ENCODE results near the gene IPP.
A peak's percentile ranks its signal among the peaks of the same experiment; 100 is the strongest.
"Not testable (repeated sequence)": the region's sequence is repeated elsewhere in the genome, so short reads cannot be mapped to it uniquely, and the experiment has no call there.

Gene IPP

DNA sequence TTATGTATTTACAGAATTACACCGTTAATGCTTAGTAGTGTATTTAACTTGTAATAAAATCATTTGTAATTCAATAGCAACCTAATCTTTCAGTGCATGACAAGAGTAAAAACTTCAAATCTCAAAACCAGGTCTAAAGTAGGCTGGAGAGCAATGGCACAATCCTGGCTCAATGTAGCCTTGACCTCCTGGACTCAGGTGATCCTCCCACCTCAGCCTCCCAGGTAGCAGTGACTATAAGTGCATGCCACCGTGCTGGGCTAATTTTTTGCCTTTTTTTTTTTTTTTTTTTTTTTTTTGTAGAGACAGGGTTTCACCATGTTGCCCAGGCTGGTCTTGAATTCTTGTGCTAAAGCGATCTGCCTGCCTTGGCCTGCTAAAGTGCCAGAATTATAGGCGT lies 11.3 kb downstream of the IPP start:
- no peak for DNase-seq

DNA sequence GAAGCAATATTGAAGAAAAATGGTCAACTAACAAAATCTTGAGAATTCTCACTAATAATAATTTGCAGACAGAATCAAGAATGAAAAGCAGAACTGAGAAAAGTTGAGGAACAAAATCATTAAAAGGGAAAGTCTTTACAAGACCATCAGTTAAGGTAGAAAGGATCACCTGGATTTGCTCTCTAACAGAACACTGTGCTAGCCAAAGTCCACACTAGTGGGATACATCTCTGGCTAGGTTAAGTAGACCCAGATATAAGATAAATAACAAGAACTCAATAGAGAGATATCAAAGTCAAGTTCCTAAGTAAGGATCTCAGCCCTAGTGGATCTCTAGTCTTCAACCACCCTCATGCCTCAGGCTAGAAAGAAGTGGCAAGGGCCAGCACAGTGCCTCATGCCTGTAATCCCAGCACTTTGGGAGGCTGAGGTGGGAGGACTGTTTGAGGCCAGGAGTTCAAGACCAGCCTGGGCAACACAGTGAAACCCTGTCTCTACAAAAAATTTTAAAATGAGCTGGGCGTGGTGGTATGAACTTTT lies 19.6 kb downstream of the IPP start:
- DNase-seq: no peak

DNA sequence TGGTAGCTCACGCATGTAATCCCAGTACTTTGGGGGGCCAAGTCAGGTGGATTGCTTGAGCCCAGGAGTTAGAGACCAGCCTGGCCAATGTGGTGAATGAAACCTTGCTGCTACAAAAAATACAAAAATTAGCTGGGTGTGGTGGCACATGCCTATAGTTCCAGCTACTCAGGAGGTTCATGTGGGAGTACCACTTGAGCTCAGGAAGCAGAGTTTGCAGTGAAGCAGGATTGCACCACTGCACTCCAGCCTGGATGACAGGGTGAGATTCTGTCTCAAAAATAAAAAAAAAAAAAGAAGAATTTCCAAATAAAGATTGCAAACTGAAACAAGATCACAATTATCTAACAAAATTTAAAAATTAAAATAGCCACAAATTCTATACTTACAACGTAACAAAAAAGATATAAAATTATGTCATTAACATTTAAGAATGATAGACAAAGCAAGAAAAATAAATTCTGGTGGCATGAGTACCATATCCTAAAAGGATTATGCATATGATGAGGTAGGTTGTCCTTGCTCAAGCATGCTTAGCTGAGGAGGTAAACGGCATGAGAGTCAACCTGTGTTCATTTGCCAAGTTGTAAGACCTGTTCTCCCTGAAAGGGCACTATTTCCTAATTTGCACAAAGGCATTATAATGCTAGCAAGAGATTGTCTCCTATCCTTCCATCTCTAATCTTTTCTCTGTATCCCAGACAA lies 20.2 kb downstream of the IPP start:
- no peak for DNase-seq

DNA sequence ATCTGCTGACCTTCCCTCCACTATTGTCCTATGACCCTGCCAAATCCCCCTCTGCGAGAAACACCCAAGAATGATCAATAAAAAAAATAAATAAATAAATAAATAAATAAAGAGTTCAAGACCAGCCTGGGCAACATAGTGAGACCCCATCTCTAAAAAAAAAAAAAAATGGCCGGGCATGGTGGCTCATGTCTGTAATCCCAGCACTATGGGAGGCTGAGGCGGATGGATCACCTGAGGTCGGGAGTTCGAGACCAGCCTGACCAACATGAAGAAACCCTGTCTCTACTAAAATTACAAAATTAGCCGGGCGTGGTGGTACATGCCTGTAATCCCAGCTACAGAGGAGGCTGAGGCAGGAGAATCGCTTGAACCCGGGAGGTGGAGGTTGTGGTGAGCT lies 24.4 kb downstream of the IPP start:
- DNase-seq: not testable (repeated sequence)

DNA sequence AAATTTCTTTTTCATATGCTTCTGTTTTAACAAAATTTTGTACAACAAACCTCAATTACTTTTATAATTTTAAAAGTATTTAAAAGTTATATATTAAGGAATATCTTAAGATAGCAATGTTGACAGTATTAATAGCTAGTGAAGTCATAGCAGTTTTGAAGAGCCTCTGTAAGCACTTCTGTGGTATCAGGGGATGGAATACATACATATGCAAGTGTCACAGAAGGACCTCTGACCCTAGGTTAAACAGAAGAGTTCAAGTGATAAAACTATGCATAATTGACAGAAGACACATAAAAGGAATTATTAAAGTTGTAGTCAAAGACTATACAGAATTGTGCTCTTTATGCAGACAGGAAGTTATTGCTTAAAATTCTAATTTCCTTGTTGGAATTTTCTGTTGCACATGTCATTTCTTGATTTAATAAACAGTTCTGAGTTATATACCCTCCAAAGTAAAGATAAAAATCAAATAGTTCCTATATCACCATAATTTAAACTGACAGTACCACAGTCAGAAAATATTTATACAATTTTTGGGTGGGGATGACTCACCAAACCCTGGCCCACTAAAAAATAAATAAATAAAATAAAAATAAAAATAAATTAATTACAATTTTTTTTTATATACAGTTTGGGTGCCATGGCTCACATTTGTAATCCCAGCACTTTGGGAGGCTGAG lies 27.1 kb downstream of the IPP start:
- no peak for DNase-seq

DNA sequence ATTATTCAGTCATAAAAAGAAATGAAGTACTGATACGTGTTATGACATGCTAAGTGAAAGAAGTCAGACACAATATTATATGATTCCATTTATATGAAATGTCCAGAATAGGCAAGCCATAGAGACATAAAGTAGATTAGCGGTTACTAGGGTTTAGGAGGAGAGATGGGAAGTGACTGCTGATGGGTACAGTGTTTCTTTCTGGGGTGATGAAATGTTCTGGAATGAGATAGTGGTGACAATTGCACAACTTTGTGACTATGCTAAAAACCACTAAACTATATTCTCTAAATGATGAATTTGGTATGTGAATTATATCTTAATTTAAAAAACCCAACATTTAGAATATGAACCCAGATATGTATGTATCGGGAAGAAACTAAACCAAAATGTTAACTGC lies 27.6 kb downstream of the IPP start:
- no peak for DNase-seq

DNA sequence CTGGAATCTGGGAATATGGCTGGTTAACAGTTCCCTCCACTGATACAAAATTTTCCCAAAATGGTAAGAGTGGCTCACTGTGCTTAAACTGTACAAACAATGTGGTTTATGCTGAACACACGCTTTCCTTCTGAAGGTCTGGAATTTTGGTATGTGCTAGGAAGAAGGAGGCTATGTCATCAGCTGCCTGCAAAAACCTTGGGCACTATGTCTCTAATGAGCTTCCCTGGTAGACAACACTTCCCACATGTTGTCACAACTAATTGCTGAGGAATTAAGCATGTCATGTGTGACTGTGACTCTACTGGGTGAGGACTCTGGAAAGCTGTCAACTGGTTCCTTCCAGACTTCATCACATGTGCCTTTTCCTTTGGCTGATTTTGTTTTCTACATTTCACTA lies 29.2 kb downstream of the IPP start:
- no peak for DNase-seq

DNA sequence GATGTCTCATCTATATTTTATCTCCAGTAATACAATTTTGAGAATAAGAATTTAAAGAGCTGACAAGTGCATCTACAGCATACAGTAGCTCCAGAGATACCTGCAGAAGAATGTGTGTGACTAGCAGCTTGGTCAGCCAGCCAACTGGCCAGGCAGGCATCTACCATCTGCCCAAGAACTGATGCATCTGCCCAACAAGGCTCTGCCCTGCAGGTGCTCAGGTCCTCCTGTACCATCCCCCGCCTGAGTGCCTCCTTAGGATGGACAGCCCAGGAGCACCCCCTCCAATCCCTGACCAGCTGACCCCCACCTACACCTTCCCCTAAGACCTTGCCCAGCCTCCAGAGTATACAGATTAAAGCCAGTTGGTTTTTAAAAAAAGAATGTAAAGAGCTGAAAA lies 32.2 kb downstream of the IPP start:
- no peak for DNase-seq

DNA sequence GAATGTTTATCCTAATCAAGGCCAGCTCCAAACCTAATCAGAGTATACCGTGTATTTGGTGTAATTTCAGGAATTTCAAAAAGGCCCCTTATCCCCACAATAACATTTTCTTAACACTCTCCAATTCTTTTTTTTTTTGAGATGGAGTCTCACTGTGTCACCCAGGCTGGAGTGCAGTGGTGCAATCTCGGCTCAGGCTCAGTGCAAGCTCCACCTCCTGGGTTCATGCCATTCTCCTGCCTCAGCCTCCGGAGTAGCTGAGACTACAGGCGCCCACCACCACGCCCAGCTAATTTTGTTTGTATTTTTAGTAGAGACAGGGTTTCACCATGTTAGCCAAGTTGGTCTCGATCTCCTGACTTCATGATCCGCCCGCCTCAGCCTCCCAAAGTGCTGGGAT lies 33.1 kb downstream of the IPP start:
- DNase-seq: not testable (repeated sequence)

DNA sequence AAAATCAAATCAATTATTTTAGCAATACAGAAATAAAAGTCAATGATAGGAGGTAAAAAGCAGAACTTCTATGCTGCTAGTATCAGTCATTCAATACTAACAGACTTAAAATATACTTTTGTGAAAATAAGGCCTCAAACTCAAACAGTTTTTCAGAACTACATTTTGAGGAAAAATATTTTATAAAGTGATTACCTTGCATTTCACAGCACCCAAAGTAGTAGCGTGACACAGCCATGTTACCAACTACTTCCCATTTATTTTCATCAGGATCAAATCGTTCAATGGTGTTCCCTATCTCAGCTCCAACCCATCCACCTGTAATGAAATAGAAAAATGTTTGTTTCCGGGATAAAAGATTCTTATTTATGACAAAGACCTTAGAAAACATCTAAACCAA lies 33.8 kb downstream of the IPP start:
- DNase-seq: no peak

DNA sequence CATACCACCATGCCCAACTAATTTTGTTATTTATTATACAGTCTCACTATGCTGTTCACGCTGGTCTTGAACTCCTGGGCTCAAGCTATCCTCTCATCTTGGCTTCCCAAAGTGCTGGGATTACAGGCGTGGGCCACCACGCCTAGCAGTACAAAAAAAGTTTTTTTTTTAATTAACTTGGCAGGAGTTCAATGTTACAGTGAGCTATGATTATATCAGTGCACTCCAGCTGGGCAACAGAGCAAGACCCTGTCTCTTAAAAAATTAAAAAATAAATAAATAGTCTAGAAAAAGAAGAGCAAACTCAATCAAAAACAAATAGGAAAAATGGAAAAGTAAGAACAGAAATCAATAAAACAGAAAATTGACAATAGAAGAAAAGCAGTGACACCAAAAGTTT lies 36.7 kb downstream of the IPP start:
- DNase-seq: no peak

DNA sequence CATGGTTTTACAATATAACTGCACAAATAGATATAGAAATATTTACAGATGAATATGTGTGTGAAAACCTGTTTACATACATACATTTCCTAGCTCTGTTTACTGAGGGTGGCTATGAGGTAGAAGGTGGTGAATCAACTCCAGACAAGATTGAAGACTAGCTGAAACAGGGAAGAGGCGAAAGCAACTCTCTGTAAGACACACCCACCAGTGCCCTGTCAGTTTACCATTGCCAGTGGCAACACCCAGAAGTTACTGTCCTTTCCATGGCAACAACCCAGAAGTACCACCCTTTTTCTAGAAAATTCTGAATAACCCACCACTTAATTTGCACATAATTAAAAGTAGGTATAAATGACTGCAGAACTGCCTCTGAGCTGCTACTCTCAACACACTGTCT lies 45.8 kb downstream of the IPP start:
- DNase-seq: no peak

DNA sequence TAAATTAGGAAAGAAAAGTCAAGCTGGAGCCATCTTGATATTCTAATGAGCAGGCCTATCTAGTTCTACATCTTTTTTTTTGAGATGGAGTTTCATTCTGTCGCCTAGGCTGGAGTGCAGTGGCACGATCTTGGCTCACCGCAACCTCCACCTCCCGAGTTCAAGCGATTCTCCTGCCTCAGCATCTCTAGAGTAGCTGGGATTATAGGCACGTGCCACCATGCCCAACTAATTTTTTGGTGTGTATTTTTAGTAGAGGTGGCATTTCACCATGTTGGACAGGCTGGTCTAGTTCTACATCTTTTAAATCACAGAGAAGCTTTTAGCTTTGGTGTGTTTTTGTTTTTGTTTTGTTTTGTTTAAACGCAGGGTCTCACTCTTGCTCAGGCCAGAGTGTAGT lies 55.6 kb downstream of the IPP start:
- no peak for DNase-seq

DNA sequence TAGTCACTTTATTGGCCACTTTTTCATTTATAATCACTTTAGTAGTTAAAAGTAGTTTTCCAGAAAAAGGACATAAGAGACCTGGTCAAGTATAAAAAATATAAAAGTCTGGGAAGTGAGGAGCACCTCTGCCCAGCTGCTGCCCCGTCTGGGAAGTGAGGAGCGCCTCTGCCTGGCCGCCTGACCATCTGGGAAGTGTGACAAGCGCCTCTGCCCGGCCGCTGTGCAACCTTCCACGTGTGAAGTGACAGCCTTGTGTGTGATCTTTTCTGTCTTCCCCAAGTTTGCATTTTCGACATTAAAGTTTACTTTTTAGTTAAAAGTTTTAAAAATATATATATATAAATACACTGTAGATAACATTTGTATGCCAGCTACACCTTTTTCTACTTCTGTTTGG lies 56.6 kb downstream of the IPP start:
- not testable (repeated sequence) for DNase-seq

DNA sequence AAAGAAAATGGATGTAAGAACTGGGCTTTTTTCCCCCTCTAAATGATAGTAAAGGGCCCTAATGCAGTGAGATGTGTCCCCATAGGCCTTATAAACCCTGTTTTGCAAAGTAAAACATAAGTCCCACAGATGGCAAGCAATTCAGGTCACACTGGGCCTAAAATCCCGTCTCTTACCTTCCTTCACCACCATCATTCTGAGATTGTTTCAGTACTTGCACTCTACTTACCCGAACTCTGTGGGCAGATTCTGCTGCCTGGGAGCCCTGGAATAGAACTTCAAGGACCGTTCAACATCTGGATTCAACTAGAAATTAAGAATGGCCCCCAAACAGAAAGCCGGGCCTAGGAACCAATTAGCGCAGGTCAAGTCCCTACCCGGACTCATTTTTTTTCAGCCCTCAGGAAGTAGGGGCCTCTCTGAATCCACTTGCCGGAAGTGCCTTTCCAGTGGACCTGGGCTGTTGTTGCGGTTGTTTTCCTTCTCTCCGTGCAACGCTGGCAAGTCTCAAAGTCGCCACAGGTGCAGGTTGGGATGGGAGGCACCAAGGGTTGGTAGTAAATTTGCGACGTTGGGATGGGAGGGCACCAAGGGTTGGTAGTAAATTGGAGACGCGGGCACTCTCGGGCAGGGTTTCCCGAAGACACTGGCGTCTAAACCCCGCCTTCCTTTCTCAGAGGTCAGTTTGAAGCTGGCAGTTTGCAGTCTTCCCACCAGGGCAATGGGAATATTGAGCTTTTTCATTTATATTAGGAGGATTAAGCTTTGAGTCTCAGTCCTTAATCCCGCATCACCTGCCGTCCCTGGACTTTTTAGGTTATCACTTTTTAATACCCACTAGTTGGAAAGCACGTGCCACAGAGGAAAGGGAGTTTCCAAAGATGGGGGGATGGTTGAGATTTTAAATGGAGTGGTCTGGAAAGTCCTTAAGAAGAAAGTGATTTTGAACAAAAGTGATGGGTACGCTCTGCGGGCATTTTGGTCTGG lies 62.4 kb downstream of the IPP start, which contains the start of gene TMEM69:
TSS of gene TMEM69 (plus strand) at position 428 of the 987 bp plus-strand sequence. CDS start 2,888 bp downstream, outside the sequence.
- peak; percentile 84 for DNase-seq

DNA sequence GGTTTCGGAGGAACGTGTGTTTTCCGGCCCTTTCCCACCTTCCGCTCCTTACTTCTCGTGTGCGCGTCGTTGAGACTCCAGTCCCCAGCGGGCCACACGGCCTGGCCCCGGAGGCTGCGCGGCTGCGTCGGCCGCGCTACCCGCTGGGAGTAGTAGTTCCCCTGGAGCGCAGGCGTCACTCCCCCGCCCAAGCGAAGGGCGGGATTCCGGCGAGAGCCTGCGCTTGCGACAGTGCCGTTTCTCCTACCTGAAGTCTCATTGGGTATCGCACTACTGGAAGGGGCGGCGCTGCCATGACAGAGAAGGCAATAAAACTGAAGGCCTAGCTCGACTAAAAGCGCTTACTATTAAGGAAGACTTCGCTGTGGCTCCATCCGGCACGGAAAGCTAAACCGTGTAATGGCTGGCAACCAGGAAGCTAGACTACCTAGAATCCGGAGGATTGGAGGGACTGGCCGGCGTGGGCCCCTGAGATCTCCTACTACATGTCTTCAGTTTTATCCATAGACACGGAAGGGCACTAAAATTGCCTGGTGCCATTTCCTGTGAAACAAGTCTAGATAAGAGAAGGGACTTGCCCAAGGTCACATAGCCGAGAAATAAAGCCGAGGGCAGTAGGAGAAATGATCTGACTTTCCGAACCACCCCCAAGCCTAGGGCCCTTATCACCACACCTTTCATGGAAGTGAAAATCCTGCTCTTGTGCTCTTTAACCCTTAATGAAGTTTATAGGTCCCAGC lies 63.3 kb downstream of the IPP start:
- peak; percentile 99 for DNase-seq

DNA sequence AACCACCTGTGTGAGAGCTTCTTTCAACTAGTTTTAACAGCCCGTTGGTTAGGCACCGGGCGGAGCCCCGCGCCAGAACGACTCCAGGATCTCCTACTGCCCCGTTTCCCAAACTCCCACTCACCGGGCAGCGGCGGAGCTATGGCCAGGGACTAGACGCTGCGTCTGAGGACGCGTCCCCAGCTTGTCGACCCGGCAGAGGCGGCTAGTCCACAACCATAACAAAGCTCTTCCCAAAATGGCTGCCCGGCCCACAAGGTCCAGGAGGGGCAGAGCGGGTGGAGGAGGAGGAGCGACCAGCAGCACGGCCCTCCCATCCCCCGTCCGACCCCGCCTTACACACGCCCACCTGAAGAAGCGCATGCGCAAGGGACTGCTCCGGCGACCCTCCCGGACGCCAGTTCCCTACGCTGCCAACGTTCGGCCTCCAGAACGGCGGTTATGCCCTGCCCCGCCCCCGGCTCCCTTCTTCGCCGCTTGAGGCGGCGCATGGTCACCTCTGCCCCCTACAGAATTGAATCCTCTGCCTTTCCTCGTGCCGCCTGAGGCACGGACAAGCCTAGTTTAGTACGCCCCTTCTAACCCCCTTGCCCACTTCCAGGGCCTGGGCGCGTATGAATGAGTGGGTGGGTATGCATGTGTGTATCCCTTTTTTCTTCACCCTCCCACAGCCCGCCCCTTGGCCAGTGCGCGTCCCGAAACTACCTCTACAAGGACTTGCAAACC lies 64.0 kb downstream of the IPP start, which contains the start of gene GPBP1L1:
TSS of gene GPBP1L1 (minus strand) at position 246 of the 726 bp plus-strand sequence. CDS start 27,446 bp downstream, outside the sequence.
- peak; percentile 94 for DNase-seq

DNA sequence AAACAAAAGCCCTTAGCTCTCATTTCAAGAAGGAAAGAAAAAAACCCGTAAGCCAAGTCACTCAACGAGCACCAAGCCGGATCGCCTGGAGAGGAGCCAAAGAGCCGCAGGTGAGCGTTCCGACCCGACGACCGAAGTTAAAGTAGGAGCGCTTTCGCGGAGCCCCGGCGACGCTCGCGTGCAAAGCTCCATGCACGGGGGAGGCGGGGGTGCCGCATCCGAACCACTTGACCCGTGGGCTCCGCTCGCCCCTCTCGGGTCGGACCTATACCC lies 64.5 kb downstream of the IPP start:
- DNase-seq: peak; percentile 35

DNA sequence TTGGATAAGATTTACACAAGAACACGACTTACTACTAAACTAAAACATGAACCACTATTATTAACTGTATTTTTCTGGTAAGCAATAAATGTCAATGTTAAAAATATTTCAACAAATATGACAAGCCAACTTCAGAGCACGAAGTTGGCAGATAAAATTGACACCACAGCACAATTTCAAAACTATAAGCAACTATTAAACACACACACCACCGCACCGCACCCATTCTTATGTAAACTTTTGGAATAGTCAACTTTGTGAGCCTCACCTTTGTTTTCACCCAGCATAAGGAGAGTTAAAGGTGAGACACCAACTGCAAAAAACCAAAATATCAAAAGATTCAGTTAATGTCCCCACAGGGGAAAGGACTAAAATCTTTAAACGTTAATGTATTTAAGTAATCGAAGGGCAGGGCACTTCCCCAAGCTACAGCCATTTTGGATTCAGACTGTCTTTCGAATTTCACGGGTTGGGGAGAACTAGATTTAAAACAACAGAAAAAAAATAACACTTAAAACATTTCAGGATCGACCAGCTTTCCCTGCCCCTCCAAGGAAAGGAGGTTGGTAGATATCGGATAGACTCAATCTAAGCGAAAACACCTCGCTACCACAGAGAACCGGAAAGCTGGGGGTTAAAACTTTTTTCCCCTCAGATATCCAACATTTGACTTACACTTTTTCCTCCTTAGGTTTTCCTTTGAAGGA lies 65.0 kb downstream of the IPP start:
- DNase-seq: no peak

DNA sequence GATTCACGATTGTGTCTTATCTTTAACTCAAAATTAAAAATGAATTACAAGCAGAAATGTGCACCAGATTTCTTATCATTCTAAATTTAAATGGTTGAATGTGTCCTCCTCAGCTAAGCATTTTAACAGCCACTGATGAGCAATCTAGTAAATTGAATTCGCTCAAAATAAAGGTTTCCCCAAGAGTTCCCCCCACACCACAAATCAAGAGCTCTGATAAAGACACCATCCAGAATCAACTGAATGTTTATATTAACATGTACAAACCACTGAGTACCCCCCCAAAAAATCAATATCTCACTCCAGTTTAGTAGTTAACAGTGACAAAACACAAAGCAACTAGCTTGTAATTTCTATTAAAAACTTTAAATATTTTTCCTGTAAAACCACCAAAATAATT lies 66.1 kb downstream of the IPP start:
- no peak for DNase-seq

DNA sequence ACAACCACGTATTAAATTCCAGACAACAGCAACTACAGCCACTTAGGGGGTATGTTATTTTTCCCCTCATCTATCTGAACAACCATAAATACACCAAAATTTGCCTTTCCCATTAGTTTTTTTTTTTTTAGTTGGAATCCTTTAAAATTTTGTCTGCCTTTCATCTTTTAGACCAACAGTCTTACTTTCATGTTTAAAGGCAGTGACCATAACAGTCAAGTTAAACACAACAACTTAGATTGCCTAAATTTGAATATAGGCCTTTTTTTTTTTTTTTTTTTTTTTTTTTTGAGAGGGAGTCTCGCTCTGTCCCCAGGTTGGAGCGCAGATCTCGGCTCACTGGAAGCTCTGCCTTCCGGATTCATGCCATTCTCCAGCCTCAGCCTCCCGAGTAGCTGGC lies 67.5 kb downstream of the IPP start:
- DNase-seq: no peak
